HFFc6 (cell line): ENCODE measurements around the gene XPO6. TPM values are rescaled to one million over a fixed set of nuclear protein-coding genes. Genes with fewer than 3 reads are reported as not detected.
"Not testable (repeated sequence)": the region's sequence is repeated elsewhere in the genome, so short reads cannot be mapped to it uniquely, and the experiment has no call there.

Experiments
- DNase-seq: peaks from one replicate; pipeline ENCODE4 v3.0.0-alpha.2; 2018
- H3K27ac Mint-ChIP-seq: 2 replicates; pipeline ENCODE4 v1.8.0; 2020; ENCODE audit warnings: mild to moderate bottlenecking, mixed read lengths
- H3K27me3 Mint-ChIP-seq: 2 replicates; pipeline ENCODE4 v1.8.0; 2021; ENCODE audit warnings: mild to moderate bottlenecking, moderate library complexity, mixed read lengths; ENCODE audit not compliant: insufficient read depth
- H3K36me3 Mint-ChIP-seq: 2 replicates; pipeline ENCODE4 v1.8.0; 2021; ENCODE audit warnings: low read depth, mixed read lengths
- H3K4me1 Mint-ChIP-seq: 2 replicates; pipeline ENCODE4 v1.8.0; 2020; ENCODE audit warnings: low read depth, mixed read lengths
- H3K4me3 Mint-ChIP-seq: 2 replicates; pipeline ENCODE4 v1.8.0; 2020; ENCODE audit warnings: mild to moderate bottlenecking, moderate library complexity, mixed read lengths
- H3K9me3 Mint-ChIP-seq: 2 replicates; pipeline ENCODE4 v1.8.0; 2020; ENCODE audit warnings: mild to moderate bottlenecking, mixed read lengths
- CTCF ChIP-seq: fragments of 200-600 bp; sonication (generic); IDR thresholded peaks from 2 replicates; pipeline ENCODE4 v1.5.0; 2021; ENCODE audit warnings: antibody characterized with exemption, mild to moderate bottlenecking
- total RNA-seq, 6 experiments: library from RNA; stranded (reverse); fragmentation: NEBNext Ultra II Directional; extraction: Animal tissue kit (Norgen Biotek cat#: 25700); gene quantifications; 2 replicates in 1 of 6; 3 replicates in 5 of 6; pipeline ENCODE4 v1.2.3, GENCODE V29; 2021

XPO6 gene
- total RNA-seq, 6 experiments from 2014 or later: 161 to 200 (median 173) TPM

GRCh38 chr16:28237754-28238357, 26.1 kb upstream of the XPO6 start:
- no peak for TF ChIP-seq CTCF
- no peaks in the 10 kb centered on the region for H3K4me1 Mint-ChIP-seq
- peaks cover 10% of the 10 kb centered on the region; the same call in 1 of the 2 replicates for H3K9me3 Mint-ChIP-seq
- no peak overlapping the region for H3K4me3 Mint-ChIP-seq
- peaks cover 22% of the 10 kb centered on the region for H3K27me3 Mint-ChIP-seq
- DNase-seq: no peak
- H3K36me3 Mint-ChIP-seq: peaks cover 7% of the 10 kb centered on the region
- no peak overlapping the region for H3K27ac Mint-ChIP-seq

GRCh38 chr16:28231763-28232162, 20.0 kb upstream of the XPO6 start:
- Mint-ChIP-seq H3K27ac (no peak overlapping the region), H3K27me3 (peaks cover 14% of the 10 kb centered on the region), H3K9me3 (peaks cover 1% of the 10 kb centered on the region; the same call in 1 of the 2 replicates), H3K4me1 (no peaks in the 10 kb centered on the region), H3K36me3 (peaks cover 3% of the 10 kb centered on the region; the same call in 1 of the 2 replicates), H3K4me3 (no peak overlapping the region)
- TF ChIP-seq CTCF: no peak
- no peak for DNase-seq

- H3K9me3 Mint-ChIP-seq, H3K27ac Mint-ChIP-seq, H3K4me1 Mint-ChIP-seq, H3K4me3 Mint-ChIP-seq, DNase-seq, H3K27me3 Mint-ChIP-seq, H3K36me3 Mint-ChIP-seq: not testable (repeated sequence)
Measured at GRCh38 chr16:28223909-28224308, 12.1 kb upstream of the XPO6 start.

GRCh38 chr16:28219777-28220176, 8.0 kb upstream of the XPO6 start:
- H3K4me3 Mint-ChIP-seq, H3K36me3 Mint-ChIP-seq, H3K27me3 Mint-ChIP-seq, H3K9me3 Mint-ChIP-seq, H3K27ac Mint-ChIP-seq, H3K4me1 Mint-ChIP-seq, DNase-seq: not testable (repeated sequence)

GRCh38 chr16:28219282-28219681, 7.5 kb upstream of the XPO6 start:
- TF ChIP-seq CTCF: no peak
- H3K4me3 Mint-ChIP-seq: no peak overlapping the region
- H3K4me1 Mint-ChIP-seq: no peaks in the 10 kb centered on the region
- no peak overlapping the region for H3K27ac Mint-ChIP-seq
- peaks cover 6% of the 10 kb centered on the region for H3K27me3 Mint-ChIP-seq
- no peaks in the 10 kb centered on the region for H3K36me3 Mint-ChIP-seq
- no peak for DNase-seq
- H3K9me3 Mint-ChIP-seq: no peaks in the 10 kb centered on the region

- H3K4me1 Mint-ChIP-seq: no peaks in the 10 kb centered on the region
- H3K27ac Mint-ChIP-seq: no peak overlapping the region
Measured at GRCh38 chr16:28218109-28218508, 6.3 kb upstream of the XPO6 start.

More at GRCh38 chr16:28218109-28218508, 6.3 kb upstream of the XPO6 start:
- Mint-ChIP-seq H3K9me3 (no peaks in the 10 kb centered on the region), H3K4me3 (no peak overlapping the region), H3K36me3 (no peaks in the 10 kb centered on the region), H3K27me3 (peaks cover 2% of the 10 kb centered on the region; the same call in 1 of the 2 replicates)
- DNase-seq: peak; percentile 48
- TF ChIP-seq CTCF: peak; percentile 71
